ENCODE data around the gene BTBD19. TPM values are rescaled to one million over a fixed set of nuclear protein-coding genes. Genes with fewer than 3 reads are reported as not detected.

The BTBD19 gene
- total and polyA plus RNA-seq, 9 of the 15 experiments (the other 6 are each of a cell fraction or from before 2014, with no cell fraction given), result 0.22 to 2.0 (median 0.95) TPM

- TF ChIP-seq E4F1 (CRISPR knock-in tag; IDR thresholded peaks at IDR 0.05; ENCODE audit: borderline replicate concordance) (peak; percentile 74), TEAD4 (IDR thresholded peaks at IDR 0.05; ENCODE audit: low read length) (no peak), TEAD4 (CRISPR knock-in tag; IDR thresholded peaks at IDR 0.05; ENCODE audit: borderline replicate concordance) (no peak), CREB1 (IDR thresholded peaks at IDR 0.05) (no peak), CREB1 (CRISPR knock-in tag; IDR thresholded peaks at IDR 0.05) (no peak), PRMT5 (CRISPR knock-in tag; IDR thresholded peaks at IDR 0.05) (no peak), PHB2 (IDR thresholded peaks at IDR 0.05; ENCODE audit: low read depth) (0 out of 2 replicates have a peak, but pooled peaks have one; percentile 10), EP400 (IDR thresholded peaks at IDR 0.05) (no peak), NCOR1 (IDR thresholded peaks at IDR 0.05) (no peak; the same call in 1 of the 2 replicates), ARID3B (CRISPR knock-in tag; IDR thresholded peaks at IDR 0.05; ENCODE audit: borderline replicate concordance) (no peak), HMG20A (CRISPR knock-in tag; conservative IDR thresholded peaks at IDR 0.05) (no peak), RFX1 (IDR thresholded peaks at IDR 0.05) (peak; percentile 97), ELK3 (CRISPR knock-in tag; IDR thresholded peaks at IDR 0.05) (no peak), POLR2G (IDR thresholded peaks at IDR 0.05; ENCODE audit: low read depth, low read length) (peak; percentile 78), XRCC5 (IDR thresholded peaks at IDR 0.05; ENCODE audit: low read depth, low read length) (no peak)
- TF ChIP-seq, protein P1, sequence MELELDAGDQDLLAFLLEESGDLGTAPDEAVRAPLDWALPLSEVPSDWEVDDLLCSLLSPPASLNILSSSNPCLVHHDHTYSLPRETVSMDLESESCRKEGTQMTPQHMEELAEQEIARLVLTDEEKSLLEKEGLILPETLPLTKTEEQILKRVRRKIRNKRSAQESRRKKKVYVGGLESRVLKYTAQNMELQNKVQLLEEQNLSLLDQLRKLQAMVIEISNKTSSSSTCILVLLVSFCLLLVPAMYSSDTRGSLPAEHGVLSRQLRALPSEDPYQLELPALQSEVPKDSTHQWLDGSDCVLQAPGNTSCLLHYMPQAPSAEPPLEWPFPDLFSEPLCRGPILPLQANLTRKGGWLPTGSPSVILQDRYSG (tag; conservative IDR thresholded peaks at IDR 0.05; ENCODE audit: low read depth), result peak; percentile 80
Observed at GRCh38 chr1:44808063-44808937, at the start of gene BTBD19 (continued).

Measured in K562 (cell line).